WI38 (cell line): ENCODE results near the gene SHB.

Source experiments
- H3K4me3 ChIP-seq: 2 replicates; pipeline ENCODE4 v1.5.1; 2011; ENCODE audit warnings: low read depth, mild to moderate bottlenecking, control low read depth, low read length
- TF ChIP-seq, protein P1 (sequence below): IDR thresholded peaks from 2 replicates; pipeline ENCODE4 v1.5.1; 2012; ENCODE audit warnings: low read depth, mild to moderate bottlenecking, control low read depth, low read length

The SHB gene

DNA sequence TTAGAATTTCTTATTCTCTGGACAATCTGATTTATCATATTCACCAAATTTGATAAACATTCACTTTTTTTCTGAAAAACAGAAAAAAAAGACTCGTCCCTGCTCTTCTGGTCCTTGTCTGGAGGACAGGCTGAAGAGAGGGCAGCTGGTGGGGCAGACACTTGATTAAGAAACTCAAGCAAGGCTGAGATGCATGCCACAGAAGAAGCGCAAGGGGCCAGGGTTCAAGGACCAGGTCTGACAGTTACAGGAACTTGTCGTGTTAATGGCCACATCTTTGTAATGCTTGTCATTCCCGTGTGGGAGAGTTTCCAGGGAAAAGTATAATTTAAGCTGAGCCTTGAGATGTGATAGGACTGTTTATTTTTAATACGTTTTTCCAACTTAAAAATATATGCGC is 40.6 kb upstream of the SHB start:
- no peak overlapping the region for H3K4me3 ChIP-seq
- TF ChIP-seq, protein P1, sequence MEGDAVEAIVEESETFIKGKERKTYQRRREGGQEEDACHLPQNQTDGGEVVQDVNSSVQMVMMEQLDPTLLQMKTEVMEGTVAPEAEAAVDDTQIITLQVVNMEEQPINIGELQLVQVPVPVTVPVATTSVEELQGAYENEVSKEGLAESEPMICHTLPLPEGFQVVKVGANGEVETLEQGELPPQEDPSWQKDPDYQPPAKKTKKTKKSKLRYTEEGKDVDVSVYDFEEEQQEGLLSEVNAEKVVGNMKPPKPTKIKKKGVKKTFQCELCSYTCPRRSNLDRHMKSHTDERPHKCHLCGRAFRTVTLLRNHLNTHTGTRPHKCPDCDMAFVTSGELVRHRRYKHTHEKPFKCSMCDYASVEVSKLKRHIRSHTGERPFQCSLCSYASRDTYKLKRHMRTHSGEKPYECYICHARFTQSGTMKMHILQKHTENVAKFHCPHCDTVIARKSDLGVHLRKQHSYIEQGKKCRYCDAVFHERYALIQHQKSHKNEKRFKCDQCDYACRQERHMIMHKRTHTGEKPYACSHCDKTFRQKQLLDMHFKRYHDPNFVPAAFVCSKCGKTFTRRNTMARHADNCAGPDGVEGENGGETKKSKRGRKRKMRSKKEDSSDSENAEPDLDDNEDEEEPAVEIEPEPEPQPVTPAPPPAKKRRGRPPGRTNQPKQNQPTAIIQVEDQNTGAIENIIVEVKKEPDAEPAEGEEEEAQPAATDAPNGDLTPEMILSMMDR = no peak

- TF ChIP-seq, protein P1 = no peak
- no peak overlapping the region for H3K4me3 ChIP-seq
Measured at GRCh38 chr9:38108326-38108725, 39.3 kb upstream of the SHB start.

DNA sequence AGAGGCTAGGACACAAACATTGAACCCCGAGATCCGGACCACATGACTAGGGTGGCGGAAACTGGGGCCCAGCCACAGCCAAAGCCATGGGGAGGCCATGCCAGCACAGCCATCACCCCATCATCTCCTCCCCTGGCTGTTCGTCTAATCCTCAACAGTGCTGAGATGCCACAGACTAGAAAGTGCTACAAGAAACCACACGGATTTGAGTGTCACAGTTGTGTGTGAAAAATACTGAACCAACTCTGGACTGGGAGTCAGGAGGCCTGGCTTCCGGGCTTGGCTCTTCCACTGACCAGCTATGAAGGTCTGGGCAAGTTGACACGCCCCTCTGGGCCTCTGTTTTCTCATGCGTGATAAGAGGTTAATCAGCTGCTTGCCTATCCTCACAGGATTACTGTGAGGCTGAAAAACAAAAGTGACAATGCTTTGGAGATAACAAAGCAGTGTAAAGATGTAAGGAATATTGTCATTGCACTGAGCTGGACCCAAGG is 38.8 kb upstream of the SHB start:
- no peak overlapping the region for H3K4me3 ChIP-seq
- TF ChIP-seq, protein P1 = no peak

- TF ChIP-seq, protein P1 = no peak
- no peak overlapping the region for H3K4me3 ChIP-seq
Measured at GRCh38 chr9:38107405-38107804, 38.4 kb upstream of the SHB start.

DNA sequence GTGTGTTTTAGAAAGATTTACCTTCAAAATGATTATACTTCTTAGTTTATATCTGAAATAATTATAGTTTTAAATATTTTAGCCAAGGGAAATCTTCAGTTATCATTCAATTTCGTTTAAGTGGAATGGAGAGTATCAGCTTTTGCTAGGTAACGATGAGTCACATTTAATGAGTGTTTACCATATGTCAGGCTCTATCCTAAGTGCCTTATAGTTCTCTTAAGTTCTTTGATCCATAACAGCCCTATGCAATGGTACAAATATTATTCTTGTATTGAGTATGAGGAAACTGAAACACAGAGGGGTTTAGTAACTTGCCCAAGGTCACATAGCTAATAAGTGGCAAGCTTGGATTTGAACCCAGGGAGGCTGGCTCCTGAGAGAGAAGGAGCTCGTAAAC is 37.5 kb upstream of the SHB start:
- no peak overlapping the region for H3K4me3 ChIP-seq
- TF ChIP-seq, protein P1 = no peak

DNA sequence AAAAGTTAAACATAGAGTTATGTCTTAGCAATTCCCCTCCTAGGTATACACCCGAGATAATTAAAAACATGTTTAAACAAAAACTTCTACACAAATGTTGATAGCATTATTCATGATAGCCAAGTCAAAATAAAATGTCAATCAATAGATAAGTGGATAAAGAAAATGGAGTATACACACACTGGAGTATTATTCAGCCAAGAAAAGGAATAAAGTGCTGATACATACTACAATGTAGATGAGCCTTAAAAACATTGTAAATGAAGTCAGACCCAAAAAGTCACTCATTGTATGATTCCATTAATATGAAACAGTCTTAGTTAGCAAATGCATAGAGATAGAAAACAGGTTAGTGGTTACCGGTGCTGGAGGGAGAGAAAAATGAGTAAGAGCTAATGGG is 34.3 kb upstream of the SHB start:
- TF ChIP-seq, protein P1 = no peak
- H3K4me3 ChIP-seq = no peak overlapping the region

GRCh38 chr9:38101423-38101822 is 32.4 kb upstream of the SHB start:
- H3K4me3 ChIP-seq = no peak overlapping the region
- TF ChIP-seq, protein P1 = no peak
